Measurements from ENCODE around the gene LCP2.

The LCP2 gene

DNA sequence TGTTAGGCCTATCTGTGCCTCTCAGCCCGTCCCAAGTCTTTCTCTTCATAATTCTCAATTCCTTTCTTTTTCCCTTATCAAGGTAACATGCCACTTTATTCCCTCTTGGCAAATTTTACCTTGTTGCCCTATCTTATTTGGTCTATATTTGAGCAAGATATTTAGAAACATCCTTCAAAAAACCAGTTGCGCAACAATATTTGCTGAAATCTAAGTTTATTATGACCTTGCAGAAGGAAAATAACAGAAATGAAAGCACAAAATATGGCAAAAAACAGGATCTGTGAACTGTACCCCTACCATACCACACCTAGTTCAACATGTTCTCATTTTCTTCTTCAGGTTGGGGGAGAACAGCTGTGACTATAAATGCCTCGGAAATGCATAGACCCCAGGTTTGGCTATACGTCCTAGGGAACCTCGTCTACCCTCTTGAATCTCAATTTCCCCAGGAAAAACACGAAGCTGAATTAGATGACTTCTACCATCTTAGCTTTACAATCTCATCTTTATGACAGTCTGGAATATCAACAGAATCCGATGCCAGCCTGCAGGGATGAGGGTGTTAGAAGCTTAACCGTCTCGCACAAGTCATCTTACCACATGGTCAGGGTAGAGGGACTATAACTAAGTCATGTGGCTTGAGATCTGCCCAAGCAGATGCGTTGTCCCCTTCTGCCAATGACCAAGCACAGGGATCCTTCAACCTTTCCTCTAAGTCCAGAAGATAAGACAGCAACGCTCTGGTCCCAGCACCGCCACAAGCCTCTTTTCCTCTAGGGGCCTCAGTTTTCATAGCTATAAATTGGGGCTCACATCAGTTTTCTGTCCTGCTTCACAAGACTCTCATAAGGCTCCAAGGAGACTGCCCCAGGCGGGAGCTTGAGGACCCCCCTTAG is 1.3 kb downstream of the LCP2 start:
- DNase-seq (ENCODE audit: low spot score): no peak

DNA sequence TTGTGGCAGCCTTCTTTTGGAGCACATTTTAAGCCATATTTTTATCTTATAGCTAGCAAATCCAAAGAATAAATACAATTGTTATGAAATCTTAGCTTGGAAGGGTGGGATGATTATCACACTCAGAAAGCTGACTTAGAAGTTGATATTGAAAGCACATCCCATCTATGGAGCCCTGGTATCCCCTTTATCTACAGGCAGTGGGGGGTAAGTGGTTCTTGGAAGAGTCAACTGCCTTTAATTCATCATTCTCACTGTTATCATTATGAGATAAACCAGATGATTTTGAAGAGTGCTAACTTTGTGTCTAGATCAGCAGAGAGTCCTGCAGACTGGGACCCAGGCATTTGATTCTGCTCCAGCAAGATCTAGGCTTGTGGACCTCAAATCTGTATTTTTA is 3.0 kb downstream of the LCP2 start:
- no peak for DNase-seq (ENCODE audit: low spot score)

DNA sequence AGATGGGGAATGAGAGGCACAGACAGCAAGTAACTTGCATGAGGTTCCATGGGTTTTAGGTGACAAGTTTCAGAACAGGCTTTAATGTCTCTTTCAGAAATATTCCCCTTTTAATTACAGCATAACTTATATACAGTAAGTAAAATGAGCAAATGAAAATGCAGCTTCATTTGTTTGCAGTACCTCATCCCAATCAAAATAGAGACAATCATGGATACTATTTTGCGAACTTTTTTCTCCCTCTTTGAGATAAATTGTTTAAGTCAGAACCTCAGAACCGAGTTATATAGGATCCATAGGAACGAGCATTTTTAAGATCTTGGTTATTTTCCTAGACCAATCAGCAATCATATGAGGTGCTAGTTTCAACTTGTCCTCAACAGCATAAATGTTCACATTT is 3.5 kb downstream of the LCP2 start:
- DNase-seq (ENCODE audit: low spot score): no peak

DNA sequence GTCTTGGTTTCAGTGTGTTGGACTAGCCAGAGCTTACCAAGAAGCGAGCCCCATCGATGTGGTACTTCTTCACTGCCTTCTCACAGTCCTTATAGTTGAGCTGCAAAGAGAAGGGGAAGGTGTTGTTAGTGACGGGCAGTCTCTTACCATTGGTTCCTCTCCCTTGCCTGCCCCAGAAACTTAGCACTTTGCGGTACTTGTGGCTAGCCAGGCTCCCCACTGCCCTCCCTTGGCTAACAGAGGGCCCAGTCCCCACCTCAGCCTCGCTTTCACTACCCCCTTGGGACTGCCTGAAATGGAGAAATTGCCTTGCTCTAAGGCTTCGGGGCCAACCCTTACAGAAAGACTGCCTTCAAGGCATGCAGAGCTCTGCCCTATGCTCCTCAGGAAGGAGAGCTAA is 4.3 kb downstream of the LCP2 start:
- no peak for DNase-seq (ENCODE audit: low spot score)

DNA sequence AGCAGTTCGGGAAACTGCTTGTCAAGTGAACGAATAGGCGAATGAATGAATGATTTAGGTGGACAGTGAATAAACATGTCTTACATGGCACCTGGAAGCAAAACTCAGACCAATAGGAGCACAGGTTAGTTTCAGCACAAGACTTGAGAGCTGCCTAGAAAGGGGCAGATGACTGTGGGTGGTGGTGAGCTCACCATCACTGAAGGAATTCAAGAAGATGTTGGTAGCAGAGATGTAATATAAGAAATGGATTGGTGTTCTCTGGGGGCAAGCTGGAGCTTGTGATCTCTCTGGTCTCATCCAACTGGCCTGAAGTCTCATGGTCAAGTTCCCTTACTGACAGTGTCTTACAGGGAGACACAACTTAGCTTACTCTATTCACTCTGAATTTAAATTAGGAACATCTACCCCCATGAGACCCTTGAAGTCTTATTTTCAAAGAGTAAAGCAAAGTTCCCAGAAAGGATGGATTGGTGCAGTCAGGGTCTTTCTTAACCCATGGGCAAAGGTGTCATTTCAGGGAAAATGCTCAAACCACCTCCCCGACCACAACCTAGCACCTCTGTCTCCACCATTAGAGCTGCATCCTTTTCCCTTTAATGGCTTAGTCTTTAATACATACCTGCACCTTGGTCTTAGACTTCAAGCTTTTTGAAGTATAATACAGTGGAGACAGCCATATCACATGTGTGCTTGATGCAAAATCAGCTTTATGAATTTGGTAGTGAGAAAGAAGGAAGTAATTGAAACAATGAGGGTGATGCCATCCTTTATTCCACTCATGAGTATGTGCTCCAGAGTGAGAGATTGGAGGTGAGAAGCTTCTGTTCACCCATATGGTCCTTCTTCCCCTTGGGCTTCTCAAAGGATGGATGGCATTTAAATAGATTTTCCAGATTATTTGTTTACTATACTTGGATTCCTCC is 5.1 kb downstream of the LCP2 start:
- no peak for DNase-seq (ENCODE audit: low spot score)

DNA sequence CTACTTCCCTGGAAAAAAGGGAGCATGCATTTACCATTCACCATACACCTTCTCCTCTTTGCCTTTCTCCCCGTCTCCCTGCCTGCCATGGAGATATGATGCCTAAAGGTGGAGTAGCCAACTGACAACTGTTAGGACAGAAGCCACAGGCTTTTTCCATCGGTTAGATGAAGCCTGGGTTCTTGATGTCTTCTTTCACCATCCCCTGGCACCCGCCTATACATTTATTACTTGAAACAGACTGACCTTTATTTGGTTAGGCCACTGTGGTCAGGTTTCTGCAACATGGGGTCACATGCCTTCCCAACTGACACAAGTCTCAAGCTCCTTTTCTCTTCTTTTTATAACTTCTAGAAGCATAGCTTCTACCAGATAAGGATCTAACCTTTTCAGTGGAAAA is 7.1 kb downstream of the LCP2 start:
- DNase-seq (ENCODE audit: low spot score): no peak

DNA sequence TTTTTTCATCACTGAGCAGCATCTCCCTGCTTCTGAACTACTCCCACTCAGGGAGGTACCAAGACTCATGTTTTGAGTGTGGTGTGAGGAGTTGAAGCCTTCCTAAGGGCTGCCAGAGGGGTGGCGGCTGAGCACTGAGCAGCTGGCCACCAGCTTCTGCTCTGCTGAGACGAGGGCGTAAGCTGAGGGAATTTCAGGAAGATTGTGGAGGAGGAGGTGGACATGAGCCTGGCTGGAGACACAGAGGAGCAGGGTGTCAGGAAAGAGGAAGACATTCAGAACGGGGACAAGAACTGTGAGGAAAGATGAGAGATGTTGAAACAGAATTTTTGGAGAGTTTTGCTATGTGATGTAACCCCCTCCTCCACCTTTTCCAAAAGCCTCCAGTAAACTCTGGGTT is 7.8 kb downstream of the LCP2 start:
- no peak for DNase-seq (ENCODE audit: low spot score)

DNA sequence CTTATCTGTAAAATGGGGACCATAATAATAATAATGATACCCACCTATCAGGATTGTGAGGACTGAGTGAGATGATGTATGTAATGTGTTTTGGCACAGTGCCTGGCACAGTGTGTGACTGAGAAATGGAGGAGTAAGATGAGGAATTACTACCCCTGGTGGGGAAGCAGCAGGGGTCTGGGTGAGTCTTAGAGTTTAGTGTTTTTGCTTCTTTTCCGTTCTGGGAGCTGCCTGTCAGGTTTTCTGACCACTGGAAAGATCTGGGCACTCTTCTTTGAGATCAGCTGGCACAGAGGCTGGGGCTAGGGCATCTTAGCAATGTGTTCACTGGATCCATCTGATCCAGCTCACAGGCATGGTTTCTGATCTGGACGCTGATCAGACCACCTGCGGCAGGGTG is 8.5 kb downstream of the LCP2 start:
- no peak for DNase-seq (ENCODE audit: low spot score)

DNA sequence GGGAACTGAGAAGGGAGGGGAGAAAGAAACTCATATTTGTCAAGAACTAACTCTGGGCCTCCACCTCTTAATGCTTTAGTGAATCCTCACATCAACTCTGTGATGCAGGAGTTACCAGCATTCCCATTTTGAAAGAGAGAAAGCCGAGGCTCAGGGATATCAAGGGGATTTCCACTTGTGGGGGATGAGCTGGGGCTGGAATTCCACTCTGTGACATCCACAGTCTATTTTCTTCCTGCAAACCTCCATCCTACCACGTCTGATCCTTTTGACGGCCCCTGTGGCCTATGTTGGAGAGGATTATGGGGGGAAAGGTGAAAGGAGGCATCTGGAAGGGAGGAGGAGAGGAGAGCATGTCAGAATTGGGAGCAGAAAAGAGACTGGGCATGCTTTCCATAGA is 9.0 kb downstream of the LCP2 start:
- no peak for DNase-seq (ENCODE audit: low spot score)

DNA sequence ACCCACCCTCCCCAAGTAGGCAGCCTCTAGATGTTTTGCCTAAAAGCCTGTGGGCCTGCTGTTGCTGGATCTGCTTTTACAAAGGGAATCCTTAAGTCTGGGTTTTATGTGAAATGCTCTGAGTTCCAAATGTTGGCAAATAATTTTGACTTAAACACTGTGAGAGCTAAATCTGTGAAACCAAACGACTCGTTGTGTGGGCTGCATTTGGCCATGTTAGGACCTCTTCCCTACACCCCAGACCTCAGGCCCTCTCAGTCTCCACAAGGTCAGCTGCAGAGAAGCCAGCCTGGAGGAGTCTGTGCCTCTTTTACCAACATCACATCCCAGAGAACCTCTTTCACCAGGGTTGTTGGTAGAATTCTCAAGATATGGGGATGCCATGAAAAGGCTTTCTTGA is 9.4 kb downstream of the LCP2 start:
- no peak for DNase-seq (ENCODE audit: low spot score)

DNA sequence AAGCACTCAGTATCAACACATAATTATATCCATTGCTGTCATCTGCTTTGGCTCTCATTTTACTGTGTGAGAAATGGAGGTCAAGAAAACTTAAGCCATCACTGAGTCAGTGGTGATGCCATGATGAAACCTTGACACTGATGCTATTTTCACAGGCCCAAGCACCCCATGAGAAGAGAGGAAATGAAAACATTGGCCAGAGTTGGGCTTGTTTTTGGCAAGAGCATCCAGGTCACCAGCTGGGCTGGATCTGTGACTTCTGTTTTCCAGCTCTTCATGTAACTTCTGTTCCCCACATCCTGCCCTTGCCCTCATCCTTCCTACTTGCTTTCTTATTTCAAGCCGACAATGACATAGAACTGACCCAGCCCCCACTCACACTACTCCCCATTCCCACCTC is 10.0 kb downstream of the LCP2 start:
- DNase-seq (ENCODE audit: low spot score): no peak

DNA sequence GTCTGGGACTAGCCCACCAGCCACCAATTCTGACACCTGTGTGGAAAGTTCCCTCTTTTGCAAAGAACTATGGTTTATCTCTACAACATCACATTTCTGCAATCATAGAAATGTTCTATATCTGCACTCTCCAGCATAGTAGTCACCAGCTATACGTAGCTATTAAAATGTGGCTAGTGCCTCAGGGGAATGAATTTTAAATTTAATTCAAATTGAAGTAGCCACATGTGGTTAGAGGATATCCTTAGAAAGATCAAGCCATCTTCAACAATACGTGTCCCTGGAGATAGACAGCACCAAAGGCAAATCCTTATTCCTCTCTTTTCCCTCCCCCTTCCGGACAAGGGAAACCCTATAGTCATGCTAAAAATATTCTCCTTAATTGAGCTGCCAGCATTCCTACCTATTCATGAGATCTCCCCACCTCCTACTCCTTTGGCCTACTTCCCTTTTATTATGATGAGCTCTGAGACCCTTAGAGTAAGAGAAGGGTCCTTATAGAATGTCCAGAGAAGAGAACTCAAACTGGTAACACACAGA is 11.1 kb downstream of the LCP2 start:
- DNase-seq (ENCODE audit: low spot score): no peak

DNA sequence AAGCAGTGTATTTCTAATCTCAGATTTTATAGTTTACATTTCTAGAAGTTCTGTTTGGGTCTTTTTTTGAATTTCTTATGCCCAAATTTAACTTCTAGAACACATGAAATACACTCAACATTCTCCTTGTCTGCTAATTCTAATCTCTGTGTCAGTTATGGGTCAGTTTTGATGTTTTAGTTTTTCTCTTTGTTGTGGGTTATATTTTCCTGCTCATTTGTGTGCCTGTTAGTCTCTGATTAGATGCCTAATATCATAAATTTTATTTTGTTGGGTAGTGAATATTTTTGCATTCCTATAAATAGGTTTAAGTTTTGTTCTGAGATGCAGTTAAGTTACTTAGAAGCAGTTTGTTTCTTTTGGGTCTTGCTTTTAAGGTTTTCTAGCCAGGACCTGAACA is 12.4 kb downstream of the LCP2 start:
- no peak for DNase-seq (ENCODE audit: low spot score)

DNA sequence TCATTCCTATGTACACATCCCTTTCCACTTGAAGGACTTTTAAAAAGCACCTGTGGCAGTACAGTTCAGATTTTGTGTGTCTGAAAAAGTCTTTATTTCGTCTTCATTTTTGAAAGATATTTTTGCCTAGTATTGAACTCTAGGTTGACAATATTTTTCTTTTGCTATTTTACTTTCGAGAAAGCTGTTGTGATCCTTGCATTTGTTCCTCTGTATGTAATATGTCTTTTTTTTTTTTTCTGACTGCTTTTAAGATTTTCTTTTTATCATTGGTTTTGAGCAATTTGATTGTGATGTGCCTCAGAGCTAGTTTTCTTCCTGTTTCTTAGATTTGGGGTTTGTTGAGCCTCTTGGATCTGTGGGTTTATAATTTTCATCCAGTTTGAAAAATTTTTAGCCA is 13.3 kb downstream of the LCP2 start:
- DNase-seq (ENCODE audit: low spot score): no peak

DNA sequence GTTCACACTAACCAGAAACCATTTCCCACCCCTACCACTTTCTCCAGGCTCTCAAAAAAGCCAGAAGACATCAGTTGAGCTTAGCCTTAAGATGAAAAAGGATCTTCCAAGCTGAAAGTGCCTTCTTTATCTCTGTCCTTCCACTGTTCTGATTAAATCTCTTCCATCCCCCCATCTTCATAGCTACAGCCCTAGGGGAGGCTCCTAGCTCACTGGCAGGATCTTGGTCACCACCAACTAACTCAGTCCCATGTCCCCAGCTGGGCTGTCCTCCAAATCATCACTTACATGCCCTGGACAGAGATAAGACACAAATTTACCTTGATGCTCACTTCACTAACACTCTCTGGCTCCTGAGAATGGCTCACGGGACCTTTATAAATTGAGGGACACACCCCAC is 14.3 kb downstream of the LCP2 start:
- DNase-seq (ENCODE audit: low spot score): no peak

DNA sequence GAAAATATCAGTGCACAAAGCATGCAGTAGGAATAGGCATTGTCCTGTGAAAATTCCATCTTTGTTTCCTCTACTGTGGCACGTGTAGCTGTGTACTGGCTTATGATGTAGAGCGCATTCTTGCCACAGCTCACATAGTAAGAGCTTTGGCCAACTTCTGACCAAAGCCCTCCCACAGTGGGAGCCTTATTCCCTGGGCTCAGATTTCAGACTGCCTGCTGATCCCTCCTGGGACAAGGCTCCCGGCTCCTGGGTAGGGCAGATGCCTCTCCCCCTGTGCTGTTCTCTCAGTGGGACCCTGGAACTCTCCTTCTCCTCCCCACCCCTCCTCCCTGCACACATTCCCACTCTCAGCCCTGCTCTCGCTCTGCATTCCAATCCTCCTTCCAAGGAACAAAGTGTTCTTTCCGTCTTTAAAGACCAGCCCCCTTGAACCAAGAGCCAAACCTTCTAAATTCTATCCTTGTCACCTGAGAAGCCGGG is 17.5 kb downstream of the LCP2 start:
- DNase-seq (ENCODE audit: low spot score): no peak

DNA sequence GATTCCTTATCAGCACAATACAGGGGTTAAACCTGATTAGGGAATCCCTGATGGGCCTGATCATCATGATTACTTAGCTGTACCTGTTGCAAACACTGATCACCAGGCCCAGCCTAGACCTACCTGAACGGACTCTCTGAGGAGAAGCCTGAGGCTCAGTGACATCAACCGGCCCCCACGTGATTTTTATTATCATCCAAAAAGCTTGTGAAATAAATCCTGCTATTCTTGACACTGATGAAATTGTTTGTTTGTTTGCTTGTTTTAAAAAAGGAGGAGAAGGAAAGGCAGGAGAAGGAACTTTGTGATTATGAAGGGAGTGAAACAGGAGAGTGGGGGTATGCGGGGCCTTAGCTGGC is 18.1 kb downstream of the LCP2 start:
- DNase-seq (ENCODE audit: low spot score): no peak

DNA sequence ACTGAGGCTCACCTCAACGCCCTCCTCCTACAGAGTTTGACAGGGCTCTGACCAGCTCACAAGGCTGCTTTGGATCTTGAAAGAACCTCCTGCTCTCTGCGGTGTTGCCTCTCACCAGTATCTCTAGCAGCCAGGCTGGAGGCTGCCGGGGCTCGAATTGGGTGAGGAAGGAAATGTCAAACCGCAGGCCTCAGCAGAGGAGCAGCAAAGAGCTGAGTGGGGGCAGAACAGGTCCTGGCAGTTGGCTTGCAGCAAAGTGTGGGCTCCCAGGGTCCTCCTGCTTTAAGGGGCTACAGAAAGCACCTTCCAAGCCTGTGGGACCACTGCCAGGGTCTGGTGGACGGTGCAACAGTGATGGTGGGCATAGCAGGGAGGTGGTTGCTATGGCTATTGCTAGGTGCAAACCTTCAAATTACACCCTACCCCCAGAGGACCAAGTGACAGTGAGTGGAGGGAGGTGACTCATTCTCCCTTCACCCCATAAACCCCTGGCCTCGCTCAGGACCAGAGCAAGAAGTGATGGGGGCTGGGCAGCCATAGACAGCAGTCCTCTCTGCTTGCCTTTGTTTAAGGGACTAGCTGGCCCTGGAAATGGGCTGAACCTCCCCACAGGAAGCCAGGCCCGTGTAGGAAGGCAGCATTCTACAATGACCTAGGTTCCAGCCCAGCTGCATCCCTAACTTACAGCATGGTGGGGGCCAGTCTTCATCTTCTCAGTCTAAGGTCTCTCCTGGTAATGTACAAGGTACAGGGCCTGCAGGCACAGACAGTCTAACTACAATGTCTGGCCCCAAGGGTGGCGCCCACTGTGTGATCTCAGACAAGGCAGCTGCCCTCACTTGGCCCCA is 18.7 kb downstream of the LCP2 start:
- no peak for DNase-seq (ENCODE audit: low spot score)

DNA sequence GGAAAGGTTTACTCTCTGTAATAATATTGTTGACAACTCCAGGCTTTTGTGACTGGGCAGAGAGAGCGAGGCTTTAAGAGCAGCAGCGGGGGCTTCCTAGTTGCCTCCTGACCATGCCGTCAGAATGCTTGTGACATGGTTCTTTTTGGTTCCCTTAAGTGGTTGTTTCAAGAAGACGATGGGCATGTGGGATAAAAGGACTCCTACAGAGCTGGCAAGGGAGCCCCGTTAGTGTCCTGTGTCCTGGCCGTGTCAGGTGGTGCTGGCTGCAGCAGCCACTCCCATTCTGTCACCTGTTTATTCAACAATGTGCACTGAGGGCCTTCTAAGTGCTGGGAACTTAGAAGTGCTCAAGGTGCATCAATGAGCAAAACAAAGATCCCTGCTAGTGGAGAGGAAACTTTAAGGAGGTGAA is 19.7 kb downstream of the LCP2 start:
- no peak for DNase-seq (ENCODE audit: low spot score)

DNA sequence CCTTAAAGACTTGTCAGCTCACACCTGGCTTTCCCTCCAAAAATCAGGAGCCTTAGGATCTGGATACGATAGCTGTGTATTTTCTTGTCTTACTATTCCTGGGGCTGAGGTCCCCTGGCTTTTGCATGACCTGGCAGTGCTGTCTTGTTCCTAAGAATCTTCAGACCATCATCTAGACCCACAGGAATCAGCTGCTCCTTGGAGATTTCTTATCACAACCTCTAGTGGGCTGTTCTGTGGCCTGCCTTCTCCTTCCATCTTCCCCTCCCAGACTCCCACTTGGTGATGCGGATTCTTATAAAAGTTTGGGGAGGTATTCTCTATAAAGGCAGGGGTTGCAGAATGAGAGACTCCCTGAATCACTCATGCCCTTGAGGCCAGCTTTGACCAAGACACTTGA is 21.4 kb downstream of the LCP2 start:
- DNase-seq (ENCODE audit: low spot score): no peak

DNA sequence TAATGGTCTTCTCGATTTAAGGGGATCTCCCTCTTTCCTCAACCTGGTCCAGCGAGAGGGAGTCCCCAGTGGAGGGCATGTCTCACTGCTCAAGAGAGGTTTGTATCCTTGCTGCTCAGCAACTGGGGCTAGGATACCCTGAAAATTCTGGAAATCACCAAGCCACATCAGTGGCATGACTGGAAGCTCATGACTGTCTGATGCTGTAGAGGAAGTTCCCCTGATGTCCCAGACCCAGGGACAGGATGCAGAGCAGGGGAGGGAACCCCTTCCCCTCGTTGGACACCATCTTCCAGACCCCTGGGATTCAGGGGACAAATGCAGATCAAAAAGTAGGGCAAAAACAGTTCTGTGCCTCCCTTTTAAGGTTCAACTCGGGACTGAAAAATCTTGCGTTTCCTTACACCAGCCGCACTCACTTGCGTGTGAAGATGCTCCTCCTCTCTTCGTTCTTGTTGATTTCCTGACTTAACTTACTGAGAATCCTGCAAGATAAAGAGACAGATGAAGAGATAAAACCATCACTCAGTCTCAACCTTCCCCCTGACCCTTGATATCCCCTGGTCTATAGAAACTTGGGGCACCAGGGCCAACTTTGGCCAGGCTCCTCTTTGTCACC is 22.1 kb downstream of the LCP2 start:
- DNase-seq (ENCODE audit: low spot score): no peak
